Heart left ventricle (tissue), 16 donors: ENCODE data around the gene PHACTR1. TPM values are rescaled to one million over a fixed set of nuclear protein-coding genes. Genes with fewer than 3 reads are reported as not detected.

Source experiments
- ATAC-seq, 4 donors: fragments of 200-7000 bp; cut with Tn5 transposase; one replicate each; pipeline ENCODE4 v1.9.1; 2020 to 2022; ENCODE audit warnings: moderate library complexity in 4 of 4, mild to moderate bottlenecking in 3 of 4, moderate number of reproducible peaks in 1 of 4
- DNase-seq, 5 donors: peaks; one replicate each; pipeline ENCODE4 v3.0.0-alpha.2; 2020
- H3K27ac ChIP-seq, 12 donors: fragments of 200-600 bp; sonication (generic) in 4 of 12; one replicate each; pipeline versions ENCODE4 v1.5.0 to v1.8.0; 2016 to 2022; ENCODE audit warnings: mild to moderate bottlenecking in 2 of 12
- H3K27me3 ChIP-seq, 9 donors: fragments of 200-600 bp; sonication (generic) in 2 of 9; one replicate each; pipeline versions ENCODE4 v1.5.1 to v1.8.0; 2016 to 2022; ENCODE audit warnings: mild to moderate bottlenecking in 3 of 9
- H3K36me3 ChIP-seq, 9 donors: fragments of 200-600 bp; sonication (generic) in 2 of 9; one replicate each; pipeline versions ENCODE4 v1.5.0 to v1.8.0; 2018 to 2022; ENCODE audit warnings: mild to moderate bottlenecking in 2 of 9
- H3K4me1 ChIP-seq, 12 donors: fragments of 200-600 bp; sonication (generic) in 4 of 12; one replicate each; pipeline versions ENCODE4 v1.5.0 to v1.8.0; 2016 to 2022; ENCODE audit warnings: mild to moderate bottlenecking in 3 of 12
- H3K4me3 ChIP-seq, 12 donors: fragments of 200-600 bp; sonication (generic) in 4 of 12; one replicate each; pipeline versions ENCODE4 v1.5.0 to v1.8.0; 2017 to 2022; ENCODE audit warnings: mild to moderate bottlenecking in 9 of 12, moderate library complexity in 4 of 12
- H3K9me3 ChIP-seq, 12 donors: fragments of 200-600 bp; sonication (generic) in 4 of 12; one replicate each; pipeline versions ENCODE4 v1.5.0 to v1.8.0; 2016 to 2022; ENCODE audit warnings: mild to moderate bottlenecking in 1 of 12
- CTCF ChIP-seq, 12 donors: fragments of 200-600 bp; sonication (generic) in 4 of 12; IDR thresholded peaks; one replicate each; pipeline versions ENCODE4 v1.5.0 to v1.8.0; 2018 to 2022; ENCODE audit warnings: antibody characterized with exemption in 12 of 12, mild to moderate bottlenecking in 5 of 12
- POLR2A ChIP-seq, 2 donors: fragments of 450-650 bp; IDR thresholded peaks; one replicate each; pipeline ENCODE4 v1.6.1; 2017; ENCODE audit warnings: antibody characterized with exemption in 2 of 2, mild to moderate bottlenecking in 2 of 2, moderate library complexity in 2 of 2
- WGBS, 4 donors: extraction: QIAGEN DNeasy Blood & Tissue Kit in 2 of 4; methylation state at CpG; one replicate each; pipeline versions ENCODE4 v1.1.5 to v1.1.7; 2013 to 2018; 5-methylcytosine and 5-hydroxymethylcytosine counted together
- intact Hi-C, 10 donors: fragments of 100-400 bp; cut with DNase I; formaldehyde crosslinking; loops; one replicate each; pipeline versions ENCODE4 v1.11.1 to v1.14.2; 2022
- polyA plus RNA-seq, 2 donors: library from polyadenylated mRNA; stranded (reverse); fragments of 200-250 nt; gene quantifications; one replicate each; pipeline ENCODE4 v1.2.3, GENCODE V29; 2013
- total RNA-seq, 9 donors: library from RNA; depleted of rRNA in 2 of 9; stranded (reverse); fragments of >200 nt in 2 of 9; fragmentation: NEBNext Ultra II Directional in 3 of 9; extraction: Animal tissue kit (Norgen Biotek cat#: 25700) in 3 of 9; gene quantifications; one replicate each; pipeline versions ENCODE4 v1.1.0 to v1.2.4, GENCODE V29; 2016 to 2023
- donor health status: ischemic (EF 13 %, LVEDD 7.1; RV severe dilation, severe dysfunction).
- donor health status: healthy with polysubstance abuse.
- donor health status: DM: no; HTN: yes; CAD: no.
- donor health status: DM: no; HTN: no; CAD: no.
- donor health status: ischemic (EF 25% LVEDD 6.9; RV normal size, moderate dysfunction).
- donor health status: ischemic (EF 25% LVEDD 5.7; RV mildly dilated, moderate dysfunction).
- donor health status: healthy.
- donor health status: DM: yes; HTN: yes; CAD: no.
- donor health status: ischemic (EF 35%, LVEDD 5.7; RV mildly dilated, moderate dysfunction).
- donor health status: nonischemic (EF 11% LVEDD 7.7; RV severe dilation, severe dysfunction).
- donor health status: DM: yes; HTN: yes; CAD: no.
- donor health status: PGD.
- donor health status: ischemic (EF 29% LVEDD 5.4; RV normal size, mild dysfunction).
- donor health status: nonischemic (EF 23%, LVEDD 6.1; RV moderate dilation, normal function).

PHACTR1 gene
- total and polyA plus RNA-seq, 11 donors: 21.2 to 238 (median 87.4) TPM

- Histone ChIP-seq H3K9me3 (no peaks in the 10 kb centered on the region), H3K27ac (no peak overlapping the region), H3K4me3 (no peak overlapping the region), H3K27me3 (no peaks in the 10 kb centered on the region), H3K36me3 (no peaks in the 10 kb centered on the region), H3K4me1 (peaks cover 0 to 10% (median 0%) of the 10 kb centered on the region in 12 donors)
- WGBS, 4 donors: 61 to 78% (median 73%) methylated on average over 1 of the region's 1 CpG
- DNase-seq (no peak), ATAC-seq (no peak)
- TF ChIP-seq POLR2A (IDR thresholded peaks at IDR 0.05) (no peak), CTCF (IDR thresholded peaks at IDR 0.05) (no peak)
- intact Hi-C loops: no loop called here
Observed at GRCh38 chr6:13147376-13147775, 430.8 kb downstream of the PHACTR1 start.

- intact Hi-C loops: no loop called here
- Histone ChIP-seq H3K27ac (no peak overlapping the region), H3K27me3 (no peaks in the 10 kb centered on the region), H3K4me1 (peaks cover 0 to 11% (median 1%) of the 10 kb centered on the region in 12 donors), H3K9me3 (no peaks in the 10 kb centered on the region), H3K4me3 (no peak overlapping the region), H3K36me3 (no peaks in the 10 kb centered on the region)
- DNase-seq (no peak), ATAC-seq (no peak)
- 89 to 96% (median 93%) methylated on average over 2 of the region's 2 CpGs for WGBS, 4 donors
- TF ChIP-seq POLR2A (IDR thresholded peaks at IDR 0.05): no peak
- TF ChIP-seq CTCF (IDR thresholded peaks at IDR 0.05): no peak
Observed at GRCh38 chr6:13147782-13148181, 431.2 kb downstream of the PHACTR1 start.

DNA sequence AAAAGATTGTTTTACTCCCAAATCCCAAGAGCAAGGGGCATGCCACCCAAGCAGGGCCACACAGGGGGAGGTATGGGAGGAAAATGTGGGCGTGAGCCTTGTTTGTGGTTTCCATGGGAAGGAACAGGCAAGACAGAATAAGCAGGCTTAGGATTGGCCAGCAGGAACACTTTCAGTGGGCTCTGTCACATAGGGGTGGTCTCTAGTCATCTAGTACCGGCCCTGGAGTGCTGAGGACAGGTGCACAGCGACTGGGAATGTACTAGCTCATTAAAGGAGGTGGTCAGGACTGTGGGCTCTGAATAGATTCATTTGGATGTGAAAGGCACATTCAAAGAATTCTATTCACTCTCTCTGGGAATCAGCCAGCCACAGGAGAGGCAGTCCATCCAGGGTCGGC, 436.2 kb downstream of the PHACTR1 start:
- ATAC-seq (peak in 2 of 4 donors; percentile 12 to 32), DNase-seq (no peak)
- no peaks in the 10 kb centered on the region for H3K9me3 ChIP-seq
- TF ChIP-seq CTCF (IDR thresholded peaks at IDR 0.05): no peak
- no peak for TF ChIP-seq POLR2A (IDR thresholded peaks at IDR 0.05)
- no peak overlapping the region for H3K27ac ChIP-seq
- no peak overlapping the region for H3K4me3 ChIP-seq
- 70 to 79% (median 77%) methylated on average over 4 of the region's 4 CpGs for WGBS, 4 donors
- no peaks in the 10 kb centered on the region for H3K27me3 ChIP-seq
- peaks cover 0 to 9% (median 0%) of the 10 kb centered on the region in 12 donors for H3K4me1 ChIP-seq
- no peaks in the 10 kb centered on the region for H3K36me3 ChIP-seq
- intact Hi-C loops: no loop called here

- WGBS, 4 donors: 94 to 96% (median 95%) methylated on average over 8 of the region's 8 CpGs
- H3K27ac ChIP-seq: no peak overlapping the region
- peaks cover 0 to 9% (median 0%) of the 10 kb centered on the region in 12 donors for H3K4me1 ChIP-seq
- H3K36me3 ChIP-seq: peaks cover 0 to 15% (median 0%) of the 10 kb centered on the region in 9 donors
- no peak for TF ChIP-seq POLR2A (IDR thresholded peaks at IDR 0.05)
- TF ChIP-seq CTCF (IDR thresholded peaks at IDR 0.05): no peak
- H3K27me3 ChIP-seq: no peaks in the 10 kb centered on the region
- no peak overlapping the region for H3K4me3 ChIP-seq
- DNase-seq: no peak
- intact Hi-C loops: no loop called here
- no peak for ATAC-seq
- H3K9me3 ChIP-seq: no peaks in the 10 kb centered on the region
Observed at GRCh38 chr6:13156381-13156780, 439.8 kb downstream of the PHACTR1 start.
